ENCODE results near the gene PLET1. TPM values are rescaled to one million over a fixed set of nuclear protein-coding genes. Genes with fewer than 3 reads are reported as not detected.

The PLET1 gene
- total and polyA plus RNA-seq, 9 of the 15 experiments (the other 6 are each of a cell fraction or from before 2014, with no cell fraction given): not detected

DNA sequence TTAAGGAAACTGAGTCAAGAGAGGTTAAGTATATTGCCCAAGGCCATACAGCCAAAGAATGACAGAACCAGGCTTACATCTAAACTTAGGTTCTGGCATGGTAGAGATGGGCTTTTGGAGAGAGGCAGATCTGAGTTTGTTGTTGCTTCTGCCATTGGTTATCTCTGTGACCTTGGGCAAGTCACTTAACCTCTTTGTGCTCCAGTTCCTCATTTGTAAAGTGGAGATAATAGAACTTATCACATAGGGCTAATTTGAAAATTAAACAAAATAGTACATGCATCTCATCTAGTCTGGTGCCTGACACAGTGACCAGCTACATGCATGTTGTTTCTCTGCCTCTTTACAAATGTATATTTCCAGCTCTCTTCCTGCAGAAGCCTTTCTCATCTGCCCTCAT lies 47.0 kb upstream of the PLET1 start:
- no TSS peak for BruUV-seq (replicated peaks)
- Histone ChIP-seq H2AFZ (ENCODE audit: low read depth, low read length) (no peak overlapping the region), H3K79me2 (ENCODE audit: control insufficient read depth, insufficient read depth, low read length) (no peaks in the 10 kb centered on the region), H3K4me3 (no peak overlapping the region), H3K36me3 (ENCODE audit: control insufficient read depth, insufficient read depth, low read length) (no peaks in the 10 kb centered on the region), H3K9ac (ENCODE audit: insufficient read depth in 1 of 2, low read depth in 2 of 2, low read length in 2 of 2) (no peak overlapping the region), H4K20me1 (replicated peaks; ENCODE audit: control insufficient read depth, insufficient read depth, low read length) (no peaks in the 10 kb centered on the region), H3K9me1 (ENCODE audit: control insufficient read depth, insufficient read depth, low read length) (no peaks in the 10 kb centered on the region), H3K27me3 (ENCODE audit: control insufficient read depth in 2 of 2, insufficient read depth in 2 of 2, low read length in 2 of 2) (peaks cover 9 to 31% of the 10 kb centered on the region in 2 experiments), H3K9me3 (replicated peaks; ENCODE audit: control insufficient read depth, insufficient read depth, low read depth, low read length) (no peaks in the 10 kb centered on the region), H3K27ac (ENCODE audit: extremely low read depth, low read depth, low read length) (no peak overlapping the region), H3K4me2 (ENCODE audit: insufficient read depth, low read length) (no peak overlapping the region), H3K4me1 (replicated peaks in 1 of 2; ENCODE audit: control insufficient read depth in 2 of 2, insufficient read depth in 2 of 2, low read length in 2 of 2) (peaks cover 1 to 3% of the 10 kb centered on the region in 2 experiments; a peak in 3 of 5 replicates)
- ATAC-seq (no peak), DNase-seq (ENCODE audit: extremely low read depth in 1 of 4, low spot score in 3 of 4) (no peak), FAIRE-seq (no peak)
- in situ Hi-C loops (cut with MboI) (no loop called here), intact Hi-C loops (cut with micrococcal nuclease) (no loop called here)
- no peak for TF ChIP-seq ZSCAN32 (CRISPR knock-in tag; IDR thresholded peaks at IDR 0.05)
- TF ChIP-seq NR3C1 (CRISPR knock-in tag; IDR thresholded peaks at IDR 0.05): no peak
- TF ChIP-seq, protein P1, sequence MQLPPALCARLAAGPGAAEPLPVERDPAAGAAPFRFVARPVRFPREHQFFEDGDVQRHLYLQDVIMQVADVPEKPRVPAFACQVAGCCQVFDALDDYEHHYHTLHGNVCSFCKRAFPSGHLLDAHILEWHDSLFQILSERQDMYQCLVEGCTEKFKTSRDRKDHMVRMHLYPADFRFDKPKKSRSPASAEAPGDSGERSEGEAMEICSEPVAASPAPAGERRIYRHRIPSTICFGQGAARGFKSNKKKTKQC (CRISPR knock-in tag; IDR thresholded peaks at IDR 0.05): no peak
- TF ChIP-seq, protein P2, sequence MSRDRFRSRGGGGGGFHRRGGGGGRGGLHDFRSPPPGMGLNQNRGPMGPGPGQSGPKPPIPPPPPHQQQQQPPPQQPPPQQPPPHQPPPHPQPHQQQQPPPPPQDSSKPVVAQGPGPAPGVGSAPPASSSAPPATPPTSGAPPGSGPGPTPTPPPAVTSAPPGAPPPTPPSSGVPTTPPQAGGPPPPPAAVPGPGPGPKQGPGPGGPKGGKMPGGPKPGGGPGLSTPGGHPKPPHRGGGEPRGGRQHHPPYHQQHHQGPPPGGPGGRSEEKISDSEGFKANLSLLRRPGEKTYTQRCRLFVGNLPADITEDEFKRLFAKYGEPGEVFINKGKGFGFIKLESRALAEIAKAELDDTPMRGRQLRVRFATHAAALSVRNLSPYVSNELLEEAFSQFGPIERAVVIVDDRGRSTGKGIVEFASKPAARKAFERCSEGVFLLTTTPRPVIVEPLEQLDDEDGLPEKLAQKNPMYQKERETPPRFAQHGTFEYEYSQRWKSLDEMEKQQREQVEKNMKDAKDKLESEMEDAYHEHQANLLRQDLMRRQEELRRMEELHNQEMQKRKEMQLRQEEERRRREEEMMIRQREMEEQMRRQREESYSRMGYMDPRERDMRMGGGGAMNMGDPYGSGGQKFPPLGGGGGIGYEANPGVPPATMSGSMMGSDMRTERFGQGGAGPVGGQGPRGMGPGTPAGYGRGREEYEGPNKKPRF (IDR thresholded peaks at IDR 0.05; ENCODE audit: low read depth, low read length): no peak
- TF ChIP-seq MAZ (CRISPR knock-in tag; conservative IDR thresholded peaks at IDR 0.05 in 1 of 2, IDR thresholded peaks at IDR 0.05 in 1 of 2): no peak
- TF ChIP-seq SPI1 (IDR thresholded peaks at IDR 0.05; ENCODE audit: borderline replicate concordance, low read depth, low read length): peak; percentile 53
- POLR2A ChIA-PET: no interaction called here
- CTCF ChIA-PET (ENCODE audit: low intra/inter-chr PET ratio): no interaction called here
